NCI-H2227 (cell line): ENCODE results near the gene MARCKSL1.
"Not testable (repeated sequence)": the region's sequence is repeated elsewhere in the genome, so short reads cannot be mapped to it uniquely, and the experiment has no call there.

ENCODE experiments used
- DNase-seq: peaks from one replicate; lab custom pipeline; 2025; ENCODE audit not compliant: unreplicated experiment; lab: John Stamatoyannopoulos, UW

Gene MARCKSL1

DNA sequence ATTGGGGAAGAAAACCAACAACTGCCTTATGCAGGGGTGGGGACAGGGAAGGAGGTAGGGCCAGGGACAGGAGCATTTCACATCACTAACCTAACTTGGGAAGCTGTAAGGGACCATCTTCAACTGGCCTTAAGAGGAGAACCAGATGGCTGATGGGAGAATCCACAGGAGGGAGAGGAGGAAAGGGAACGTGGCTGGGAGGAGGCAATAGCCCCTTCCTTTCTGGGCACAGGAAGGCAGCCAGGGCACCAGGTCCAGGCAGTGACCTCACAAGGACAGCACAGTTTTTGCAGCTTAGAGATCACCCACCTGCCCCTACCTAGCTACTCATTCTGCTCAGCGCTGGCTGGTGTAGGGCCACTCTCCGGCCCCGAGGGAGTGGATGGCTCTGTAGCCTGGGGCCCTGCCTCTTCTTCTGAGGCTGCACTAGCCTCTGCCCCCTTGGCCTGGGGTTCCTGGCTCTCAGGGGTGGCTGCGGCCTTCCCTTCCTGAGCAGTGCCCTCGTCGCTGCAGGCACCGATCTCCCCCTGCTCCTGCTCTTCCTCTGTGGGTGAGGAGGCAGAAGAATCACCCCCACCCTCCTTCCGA, 1.7 kb downstream of the MARCKSL1 start:
- peak; percentile 34 for DNase-seq

DNA sequence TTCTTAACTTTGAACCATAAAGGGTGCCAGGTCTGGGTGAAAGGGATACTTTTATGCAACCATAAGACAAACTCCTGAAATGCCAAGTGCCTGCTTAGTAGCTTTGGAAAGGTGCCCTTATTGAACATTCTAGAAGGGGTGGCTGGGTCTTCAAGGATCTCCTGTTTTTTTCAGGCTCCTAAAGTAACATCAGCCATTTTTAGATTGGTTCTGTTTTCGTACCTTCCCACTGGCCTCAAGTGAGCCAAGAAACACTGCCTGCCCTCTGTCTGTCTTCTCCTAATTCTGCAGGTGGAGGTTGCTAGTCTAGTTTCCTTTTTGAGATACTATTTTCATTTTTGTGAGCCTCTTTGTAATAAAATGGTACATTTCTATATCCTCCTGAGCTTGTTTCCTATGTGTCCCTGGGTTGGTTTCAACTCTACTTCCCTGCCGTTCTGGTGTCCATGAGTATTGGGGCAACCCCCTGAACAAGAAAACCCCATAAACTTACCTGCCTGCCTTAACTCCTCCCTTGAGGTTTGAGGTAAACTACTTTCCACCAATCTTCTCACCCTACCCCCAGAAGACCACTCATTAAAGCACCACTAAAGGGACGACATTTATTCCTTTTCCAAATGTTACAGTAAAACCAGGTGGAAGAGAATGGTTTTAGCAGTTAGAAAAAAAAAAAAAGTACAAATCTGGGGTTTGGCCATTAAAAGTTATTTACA, 2.6 kb downstream of the MARCKSL1 start:
- DNase-seq: no peak

DNA sequence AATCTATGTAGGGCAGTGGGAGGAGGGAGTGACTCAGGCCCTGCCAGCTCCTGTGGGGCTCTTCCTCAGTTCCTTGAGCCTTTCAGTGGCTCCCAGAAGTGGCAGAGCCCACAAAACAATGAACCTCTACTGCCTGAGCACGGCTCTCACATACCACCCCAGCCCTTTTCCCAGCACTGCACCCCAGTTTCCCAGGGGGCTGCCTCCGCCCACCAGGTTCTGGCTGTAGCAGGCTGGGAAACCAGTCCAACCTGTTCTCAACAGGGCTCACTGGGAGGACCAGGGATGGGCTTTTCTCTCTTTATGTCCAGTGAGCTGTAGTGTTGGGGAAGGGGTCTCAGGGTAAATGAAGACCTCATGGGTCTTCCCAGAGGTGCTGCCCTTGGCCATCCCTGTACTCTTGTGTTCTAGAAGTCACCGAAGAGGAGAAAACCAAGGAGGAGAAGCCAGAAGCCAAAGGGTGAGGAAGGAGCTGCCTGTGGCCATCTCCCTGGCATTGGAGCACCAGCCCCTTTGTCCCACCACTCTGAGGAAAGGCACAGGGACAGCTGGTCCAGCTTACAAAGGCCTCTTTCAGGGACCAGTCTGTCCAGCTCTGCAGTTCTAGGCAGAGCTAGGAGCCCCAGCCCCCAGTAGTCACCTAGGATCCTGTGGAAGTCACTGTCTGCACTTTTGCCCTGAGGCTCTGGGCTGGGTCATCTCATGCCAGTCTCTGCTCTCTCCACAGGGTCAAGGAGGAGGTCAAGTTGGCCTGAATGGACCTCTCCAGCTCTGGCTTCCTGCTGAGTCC, 3.5 kb downstream of the MARCKSL1 start:
- DNase-seq: no peak

DNA sequence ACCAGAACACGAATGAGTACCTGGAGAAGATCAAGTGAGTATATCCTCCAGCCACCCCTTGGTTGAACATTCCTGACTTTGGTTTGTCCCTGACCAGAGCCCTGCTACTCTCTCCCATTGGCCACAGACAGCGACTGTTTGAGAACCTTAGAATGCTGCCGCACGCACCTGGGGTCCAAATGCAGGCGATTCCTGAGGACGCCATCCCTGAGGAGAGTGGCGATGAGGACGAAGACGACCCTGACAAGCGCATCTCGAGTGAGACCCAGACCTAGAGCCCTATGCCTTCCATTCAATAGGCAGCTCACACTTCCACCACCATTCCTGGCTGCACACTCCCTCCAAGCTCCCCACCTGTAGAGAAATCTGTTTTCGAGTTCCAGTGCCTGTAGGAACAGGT, 4.5 kb downstream of the MARCKSL1 start:
- DNase-seq: no peak

DNA sequence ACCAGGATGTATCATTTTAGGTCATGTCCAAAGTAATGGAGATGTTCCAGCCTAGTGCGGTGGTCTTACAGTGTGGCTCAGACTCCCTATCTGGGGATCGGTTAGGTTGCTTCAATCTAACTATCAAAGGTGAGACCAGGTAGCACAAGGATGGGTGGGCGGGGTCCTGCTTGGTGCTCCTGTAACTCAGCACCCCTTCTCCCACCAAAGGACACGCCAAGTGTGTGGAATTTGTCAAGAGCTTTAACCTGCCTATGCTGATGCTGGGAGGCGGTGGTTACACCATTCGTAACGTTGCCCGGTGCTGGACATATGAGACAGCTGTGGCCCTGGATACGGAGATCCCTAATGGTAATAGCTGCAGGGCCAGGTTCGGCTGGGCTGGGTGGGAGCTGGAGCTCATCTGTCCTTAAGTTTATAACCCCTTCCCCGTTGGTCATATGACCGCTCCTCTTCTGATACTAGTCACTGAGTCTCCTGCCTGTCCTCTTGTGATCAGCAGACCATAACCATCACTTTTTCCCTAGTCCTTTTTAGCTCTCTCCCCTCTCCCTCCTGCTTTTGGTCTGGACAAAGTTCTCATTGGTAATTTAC, 5.4 kb downstream of the MARCKSL1 start:
- DNase-seq: no peak

DNA sequence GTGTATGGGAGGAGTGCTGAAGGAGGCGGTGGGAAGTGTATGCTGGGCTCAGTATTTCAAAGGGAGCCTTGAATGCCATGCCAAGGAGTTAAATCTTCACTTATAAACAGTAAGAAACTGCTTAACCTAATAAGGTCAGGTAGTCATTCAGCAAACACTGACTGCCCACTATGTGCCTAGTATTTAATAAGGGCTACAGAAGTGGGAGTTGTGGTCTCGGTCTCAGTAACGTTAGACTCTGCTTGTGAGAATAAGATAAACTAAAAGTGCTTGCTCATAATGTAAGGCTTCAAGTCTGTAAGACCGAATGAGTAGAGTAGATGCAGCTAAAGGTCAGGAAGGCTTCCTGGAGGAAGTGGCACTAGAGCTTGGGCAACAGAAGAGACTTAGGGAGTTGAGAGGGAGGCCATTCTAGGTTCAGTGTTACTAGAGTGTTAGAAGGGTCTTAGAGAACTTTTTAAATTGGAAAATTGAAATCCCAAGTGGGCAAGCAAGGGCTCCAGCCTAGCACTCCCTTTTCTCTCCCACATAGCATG, 6.0 kb downstream of the MARCKSL1 start:
- no peak for DNase-seq

DNA sequence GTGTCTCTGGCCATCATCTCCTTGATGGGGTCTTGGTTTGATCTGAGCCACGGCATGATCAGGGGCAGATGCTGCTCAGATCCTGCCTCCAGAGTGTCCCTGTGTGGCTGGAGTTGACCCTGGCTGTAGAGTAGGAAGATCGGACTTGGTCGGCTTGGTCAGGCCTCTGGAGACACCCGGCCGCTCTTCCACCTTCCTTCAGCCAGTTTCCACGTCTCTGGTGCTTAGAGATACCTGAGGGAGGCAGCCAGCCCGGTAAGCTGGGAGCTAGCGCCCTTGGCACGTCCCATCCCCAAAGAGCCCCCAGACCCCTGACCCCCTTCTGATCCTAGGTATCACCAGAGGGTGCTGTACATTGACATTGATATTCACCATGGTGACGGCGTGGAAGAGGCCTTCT, 8.8 kb downstream of the MARCKSL1 start:
- no peak for DNase-seq

DNA sequence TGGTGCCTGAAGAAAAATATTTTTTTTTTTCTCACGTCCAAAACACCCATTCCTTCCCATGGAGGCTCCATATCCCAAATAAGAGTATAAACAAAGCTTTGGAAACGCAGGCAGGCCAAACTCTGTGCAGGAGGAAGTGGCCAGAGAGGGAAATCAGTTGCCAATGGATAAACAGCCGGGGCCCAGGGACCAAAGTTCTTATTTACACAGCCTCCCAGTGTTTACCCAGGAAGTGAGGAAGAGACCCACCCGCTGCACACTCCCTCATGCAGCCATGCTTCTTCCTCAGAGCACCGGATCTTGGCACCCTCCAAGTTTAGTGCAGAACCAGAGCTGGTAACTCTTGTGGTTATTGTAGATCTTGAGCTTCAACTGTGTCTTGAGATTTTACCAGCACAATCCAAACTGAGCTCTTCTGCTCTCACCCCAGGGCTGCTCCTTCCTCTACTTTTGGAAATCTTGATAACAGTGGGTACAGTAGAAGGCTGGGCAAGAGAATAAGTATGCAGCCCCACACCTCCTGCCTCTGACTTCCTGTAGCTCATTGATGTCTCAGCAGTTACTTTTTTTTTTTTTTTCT, 14.2 kb downstream of the MARCKSL1 start:
- DNase-seq: no peak

DNA sequence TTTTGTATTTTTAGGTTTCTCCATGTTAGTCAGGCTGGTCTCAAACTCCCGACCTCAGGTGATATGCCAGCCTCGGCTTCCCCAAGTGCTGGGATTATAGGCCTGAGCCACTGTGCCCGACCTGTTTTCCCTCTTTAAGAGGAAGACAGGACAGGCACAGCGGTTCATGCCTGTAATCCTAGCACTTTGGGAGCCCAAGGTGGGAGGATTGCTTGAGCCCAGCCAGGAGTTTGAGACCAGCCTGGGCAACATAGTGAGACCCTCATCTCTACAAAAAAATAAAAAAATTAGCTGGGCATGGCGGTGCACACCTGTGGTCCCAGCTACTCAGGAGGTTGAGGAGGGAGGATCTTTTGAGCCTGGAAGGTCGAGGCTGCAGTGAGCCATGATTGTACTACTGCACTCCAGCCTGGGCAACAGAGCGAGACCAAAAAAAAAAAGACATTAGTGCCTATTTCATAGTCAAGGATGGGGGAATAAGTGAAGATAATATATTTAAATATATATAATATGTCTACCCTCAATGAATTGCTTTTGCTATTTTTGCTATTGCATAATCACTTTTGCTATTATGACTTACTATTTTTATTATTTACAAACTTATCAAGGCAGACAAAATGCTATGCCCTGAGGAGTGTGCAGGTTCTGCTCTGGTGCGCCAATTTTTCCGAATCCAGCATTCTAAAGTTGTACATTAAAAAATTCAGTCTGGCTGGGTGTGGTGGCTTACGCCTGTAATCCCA, 17.7 kb downstream of the MARCKSL1 start:
- DNase-seq: no peak

DNA sequence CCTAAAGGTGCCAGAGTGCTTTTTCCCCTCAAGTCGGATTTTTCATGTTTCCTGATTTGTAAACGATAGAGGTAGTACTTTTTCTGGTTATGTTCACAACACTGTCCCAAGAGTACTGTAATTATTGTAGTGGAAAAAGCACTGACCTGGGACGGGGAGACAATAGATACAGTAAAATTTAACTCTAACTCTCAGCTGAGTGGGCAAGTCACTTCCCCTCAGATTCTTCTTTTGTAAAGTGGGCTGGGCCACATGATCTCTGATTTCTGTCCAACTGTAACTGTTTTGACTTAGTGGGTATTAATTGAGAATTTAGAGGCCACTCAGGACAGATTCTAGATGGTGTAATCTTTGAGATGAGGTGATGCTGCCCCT, 19.1 kb downstream of the MARCKSL1 start:
- no peak for DNase-seq

DNA sequence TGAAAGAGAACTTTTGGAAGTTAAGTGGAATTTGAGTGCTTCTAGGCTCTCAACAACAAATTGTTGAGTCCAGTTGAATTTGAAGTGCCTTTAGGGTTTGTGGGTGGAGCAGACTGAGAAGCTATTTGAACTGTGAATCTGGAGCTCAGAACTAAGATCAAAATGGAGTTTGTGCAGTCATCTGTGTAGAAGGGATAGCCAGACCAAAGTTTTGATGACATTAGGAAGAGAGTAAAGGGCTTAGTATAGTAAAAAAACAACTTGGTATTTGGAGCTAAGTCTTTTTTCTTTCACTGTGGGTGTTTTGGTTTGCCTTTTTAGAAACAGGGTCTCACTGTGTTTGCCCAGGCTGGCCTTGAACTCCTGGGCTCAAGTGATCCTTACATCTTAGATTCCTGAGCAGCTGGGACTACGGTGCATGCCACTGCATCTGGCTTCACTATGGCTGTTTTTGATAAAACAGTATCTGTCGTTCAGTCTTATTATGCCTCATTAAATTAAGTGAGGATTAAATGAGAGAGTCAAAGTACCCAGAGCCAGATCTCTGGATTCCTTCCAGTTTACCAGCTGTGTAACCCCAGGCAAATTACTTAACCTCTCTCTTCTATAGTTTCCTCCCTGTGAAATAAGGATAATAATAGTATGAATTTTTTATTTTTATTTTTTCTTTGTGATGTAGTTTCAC, 24.2 kb downstream of the MARCKSL1 start:
- DNase-seq: no peak

DNA sequence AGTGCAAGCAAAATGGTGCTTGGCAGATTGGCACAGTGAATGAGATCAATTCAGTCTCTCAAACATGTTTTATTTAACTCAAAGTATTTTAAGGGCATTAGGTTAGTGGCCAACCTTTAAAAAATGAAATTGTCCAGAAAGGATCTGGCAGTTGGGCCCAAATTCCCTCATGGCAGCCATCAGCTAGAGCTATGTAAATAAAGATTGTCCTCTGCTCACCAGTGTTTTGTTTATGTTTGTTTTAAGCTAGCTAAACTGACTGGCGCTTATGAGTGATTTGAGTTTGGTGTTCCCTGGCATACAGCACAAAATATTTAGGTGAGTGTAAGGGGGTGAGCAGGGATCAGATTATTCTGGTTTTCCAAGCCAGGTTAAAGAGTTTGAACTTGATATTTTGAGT, 26.1 kb downstream of the MARCKSL1 start:
- DNase-seq: no peak

DNA sequence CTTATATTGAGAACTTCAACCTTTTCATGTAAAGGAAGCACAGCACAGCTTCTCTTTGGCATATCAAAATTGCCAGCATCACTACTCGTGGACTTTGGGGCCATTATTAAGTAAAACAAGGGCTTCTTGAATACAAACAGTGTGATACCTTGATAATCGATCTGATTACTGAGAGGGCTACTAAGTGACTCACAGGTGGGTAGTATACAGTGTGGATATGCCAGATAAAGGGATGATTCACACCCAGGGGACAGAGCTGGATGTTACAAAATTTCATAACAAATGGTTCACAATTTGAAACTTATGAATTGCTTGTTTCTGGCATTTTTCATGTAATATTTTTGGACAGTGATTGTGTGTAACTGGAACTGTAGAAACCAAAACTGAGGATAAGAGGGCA, 28.7 kb downstream of the MARCKSL1 start:
- DNase-seq: no peak

DNA sequence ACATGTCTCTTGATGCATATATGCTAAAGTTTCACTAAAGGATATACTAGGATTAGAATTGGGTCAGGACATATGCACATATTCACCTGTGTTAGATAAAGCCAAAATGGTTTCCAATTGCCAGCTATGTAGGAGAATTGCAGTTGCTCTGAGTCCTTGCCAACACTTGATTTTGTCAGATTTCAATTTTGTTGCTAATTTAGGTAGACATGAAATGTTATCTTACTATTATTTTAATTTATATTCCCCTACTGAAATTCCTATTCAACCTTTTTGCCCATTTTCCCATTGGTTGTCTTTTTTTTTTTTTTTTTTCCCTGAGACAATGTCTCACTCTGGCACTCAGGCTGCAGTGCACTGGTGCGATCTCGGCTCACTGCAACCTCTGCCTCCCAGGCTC, 30.7 kb downstream of the MARCKSL1 start:
- DNase-seq: no peak

DNA sequence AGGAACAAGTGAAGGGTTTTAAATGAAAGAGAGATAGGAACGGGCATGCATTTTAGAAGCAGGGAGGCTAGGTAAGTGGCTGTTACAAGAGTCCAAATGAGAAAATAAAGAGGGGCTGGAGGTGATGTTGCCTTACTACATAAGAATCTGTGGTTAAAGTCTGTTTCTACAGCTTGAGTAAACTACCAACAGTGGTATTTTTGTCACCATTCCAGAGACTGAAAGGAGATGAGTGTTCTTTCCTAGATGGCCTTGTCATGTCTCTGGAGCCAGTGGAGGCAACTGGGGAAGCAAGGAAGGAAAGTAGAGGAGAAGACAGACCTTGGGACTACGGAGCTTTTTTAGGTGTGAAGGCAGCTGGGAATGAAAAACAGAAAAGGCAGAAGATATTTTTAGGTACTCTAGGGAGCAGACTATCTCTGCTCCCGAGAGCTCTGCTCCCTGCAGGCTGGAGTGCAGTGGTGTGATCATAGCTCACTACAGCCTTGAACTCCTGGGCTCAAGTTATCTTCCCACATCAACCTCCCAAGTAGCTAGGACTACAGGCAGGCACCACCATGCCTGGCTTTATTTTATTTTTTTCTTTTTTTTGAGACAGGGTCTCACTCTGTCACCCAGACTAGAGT, 31.9 kb downstream of the MARCKSL1 start:
- no peak for DNase-seq

DNA sequence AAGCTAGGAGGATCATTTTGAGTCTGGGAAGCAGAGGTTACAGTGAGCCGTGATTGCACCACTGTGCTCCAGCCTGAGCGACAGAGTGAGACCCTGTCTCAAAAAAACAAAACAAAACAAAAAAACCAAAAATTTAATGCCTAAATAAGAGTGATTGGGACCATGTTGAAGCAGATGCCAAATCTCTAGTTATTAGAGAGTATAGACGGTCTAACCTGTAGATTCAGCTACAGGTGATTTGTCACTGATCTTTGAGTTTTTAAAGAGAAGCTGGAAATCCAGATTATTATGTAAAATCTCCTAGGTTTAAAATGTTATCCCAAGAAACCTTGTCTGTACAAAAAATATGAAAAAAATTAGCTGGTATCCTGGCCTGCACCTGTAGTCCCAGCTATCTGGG, 32.7 kb downstream of the MARCKSL1 start:
- no peak for DNase-seq

DNA sequence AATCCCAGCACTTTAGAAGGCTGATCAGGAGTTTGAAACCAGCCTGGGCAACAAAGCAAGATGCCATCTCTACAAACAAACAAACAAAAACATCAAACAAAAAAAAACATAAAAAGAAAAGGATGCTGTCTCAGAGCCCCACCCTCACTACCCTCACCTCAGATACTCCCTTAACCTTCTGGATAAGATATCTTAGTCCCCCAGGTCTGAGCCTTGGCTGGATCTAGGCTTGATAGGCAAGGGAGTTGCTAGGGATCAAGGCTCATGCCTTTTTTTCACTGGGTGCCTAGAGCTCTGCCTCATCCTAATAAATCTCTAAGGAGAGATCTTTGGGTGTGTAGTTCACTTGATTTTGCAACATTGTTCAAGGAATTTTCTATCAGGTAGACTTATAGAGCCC, 36.7 kb downstream of the MARCKSL1 start:
- no peak for DNase-seq

DNA sequence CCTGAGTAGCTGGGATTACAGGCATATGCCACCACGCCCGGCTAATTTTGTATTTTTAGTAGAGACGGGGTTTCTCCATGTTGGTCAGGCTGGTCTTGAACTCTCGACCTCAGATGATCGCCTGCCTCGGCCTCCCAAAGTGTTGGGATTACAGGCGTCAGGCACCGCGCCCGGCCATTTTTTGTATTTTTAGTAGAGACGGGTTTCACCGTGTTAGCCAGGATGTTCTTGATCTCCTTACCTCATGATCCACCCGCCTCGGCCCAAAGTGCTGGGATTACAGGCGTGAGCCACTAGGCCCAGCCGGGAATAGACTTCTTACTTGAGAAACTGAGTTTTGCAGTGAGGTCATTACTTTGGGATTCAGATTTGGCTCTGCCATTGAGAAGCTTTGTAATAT, 37.8 kb downstream of the MARCKSL1 start:
- DNase-seq: not testable (repeated sequence)

DNA sequence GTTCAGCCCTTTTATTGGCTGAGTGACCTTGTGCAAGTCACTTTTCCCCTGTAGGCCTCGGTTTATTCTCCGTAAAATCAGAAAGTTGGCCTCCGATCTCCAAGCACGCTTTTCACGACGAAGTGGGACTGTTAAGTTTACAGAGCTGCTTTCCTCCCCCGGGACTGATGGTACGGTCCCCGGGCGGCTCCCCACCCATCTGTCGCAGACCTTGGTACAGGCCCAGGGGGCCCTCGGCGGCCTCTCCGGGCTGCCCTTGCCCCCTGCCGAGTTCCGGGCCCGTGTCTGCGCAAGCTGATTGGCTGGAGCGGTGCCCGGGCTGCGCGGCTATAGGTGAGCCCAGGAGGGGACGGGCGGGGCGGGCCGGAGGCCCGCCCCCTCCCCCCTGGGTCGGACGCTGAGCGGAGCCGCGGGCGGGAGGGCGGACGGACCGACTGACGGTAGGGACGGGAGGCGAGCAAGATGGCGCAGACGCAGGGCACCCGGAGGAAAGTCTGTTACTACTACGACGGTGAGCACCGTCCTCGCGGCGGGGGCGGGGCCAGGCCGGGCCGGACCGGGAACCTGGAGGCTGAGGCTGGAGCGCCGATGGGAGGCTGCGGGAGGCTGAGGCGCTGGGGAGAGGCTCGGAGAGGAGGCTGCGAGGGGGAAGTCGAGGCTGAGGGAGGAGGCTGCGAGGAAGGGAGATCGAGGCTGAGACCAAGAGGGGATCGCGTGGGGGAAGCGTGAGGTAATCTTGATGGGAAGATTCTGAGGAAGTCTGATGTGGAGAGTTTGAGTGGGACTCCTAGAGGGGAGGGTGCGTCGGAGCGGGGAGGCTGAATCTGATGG, 44.1 kb downstream of the MARCKSL1 start, which contains the start of gene HDAC1:
Gene HDAC1 (plus strand): TSS at position 376 of the 831 bp plus-strand sequence. CDS start 87 bp downstream, at position 463.
- DNase-seq: peak; percentile 95
